Prostate gland (tissue), 2 donors: ENCODE data around the gene CADPS. TPM values are rescaled to one million over a fixed set of nuclear protein-coding genes. Genes with fewer than 3 reads are reported as not detected.

ENCODE experiments used
- DNase-seq: peaks from one replicate; pipeline ENCODE4 v3.0.0-alpha.2; 2019; ENCODE audit warnings: low spot score
- H3K27ac ChIP-seq, 2 donors: fragments of 200-600 bp; sonication (generic); 2 replicates each; pipeline ENCODE4 v1.5.1; 2017 to 2019
- H3K27me3 ChIP-seq: fragments of 200-600 bp; sonication (generic); replicated peaks from 2 replicates; pipeline ENCODE4 v1.5.1; 2019; ENCODE audit not compliant: insufficient read depth
- H3K36me3 ChIP-seq, 2 donors: fragments of 200-600 bp; sonication (generic); 1 replicate in 1 of 2; 2 replicates in 1 of 2; pipeline versions ENCODE4 v1.5.1 to v1.8.1; 2017 to 2019
- H3K4me1 ChIP-seq: fragments of 200-600 bp; sonication (generic); replicated peaks from 2 replicates; pipeline ENCODE4 v1.5.1; 2019
- H3K4me3 ChIP-seq, 2 donors: fragments of 200-600 bp; sonication (generic); 2 replicates each; pipeline ENCODE4 v1.5.1; 2017 to 2019
- H3K9me3 ChIP-seq: fragments of 200-600 bp; sonication (generic); 2 replicates; pipeline ENCODE4 v1.5.1; 2017
- POLR2A ChIP-seq: fragments of 450-650 bp; IDR thresholded peaks from one replicate; pipeline ENCODE4 v1.6.1; 2016; ENCODE audit warnings: antibody characterized with exemption, mild to moderate bottlenecking
- POLR2AphosphoS5 ChIP-seq: sonication (generic); formaldehyde crosslinking; IDR thresholded peaks from one replicate; pipeline ENCODE4 v1.6.1; 2017; ENCODE audit warnings: antibody characterized with exemption
- WGBS: methylation state at CpG from one replicate; pipeline ENCODE4 v1.1.5; 2018; 5-methylcytosine and 5-hydroxymethylcytosine counted together
- intact Hi-C: fragments of 100-400 bp; cut with DNase I; formaldehyde crosslinking; loops from one replicate; pipeline ENCODE4 v1.14.2; 2022
- total RNA-seq, 2 donors: library from RNA; depleted of rRNA; stranded (reverse); fragments of >200 nt; gene quantifications; one replicate each; pipeline ENCODE4 v1.1.0, GENCODE V29; 2016
- TF ChIP-seq, protein P1 (sequence below), 4 experiments: fragments of 200-600 bp in 2 of 4; fragments of 450-650 bp in 2 of 4; sonication (generic) in 2 of 4; IDR thresholded peaks; 1 replicate in 3 of 4; 2 replicates in 1 of 4; pipeline ENCODE4 v1.5.1; 2016 to 2019; ENCODE audit warnings: antibody characterized with exemption in 4 of 4, mild to moderate bottlenecking in 2 of 4, moderate library complexity in 2 of 4

CADPS gene
- total RNA-seq, 2 donors from 2014 or later = 4.0 to 7.7 TPM

DNA sequence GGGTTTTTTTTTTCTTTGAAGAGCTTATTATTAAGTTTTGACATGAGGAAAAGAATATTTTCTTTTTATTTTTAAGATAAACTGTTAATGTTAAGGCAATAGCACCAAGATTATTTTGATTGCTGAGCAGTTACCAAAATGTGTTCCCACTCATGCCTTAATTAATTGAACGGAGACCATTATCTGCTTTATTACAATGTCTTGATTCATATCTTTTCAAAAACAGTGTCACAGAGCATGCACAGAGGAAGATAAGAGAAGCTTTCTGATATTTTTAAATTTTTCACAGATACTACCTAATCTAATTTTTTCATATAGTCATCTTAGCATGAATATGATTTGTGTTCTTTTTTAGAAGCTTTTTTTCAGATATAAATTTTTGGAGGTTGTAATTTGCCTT lies 395.2 kb downstream of the CADPS start:
- Histone ChIP-seq H3K4me1 (no peaks in the 10 kb centered on the region), H3K4me3 (no peak overlapping the region), H3K36me3 (no peaks in the 10 kb centered on the region), H3K27me3 (no peaks in the 10 kb centered on the region), H3K9me3 (no peaks in the 10 kb centered on the region), H3K27ac (no peak overlapping the region)
- TF ChIP-seq POLR2AphosphoS5 (no peak), POLR2A (no peak)
- TF ChIP-seq, protein P1, sequence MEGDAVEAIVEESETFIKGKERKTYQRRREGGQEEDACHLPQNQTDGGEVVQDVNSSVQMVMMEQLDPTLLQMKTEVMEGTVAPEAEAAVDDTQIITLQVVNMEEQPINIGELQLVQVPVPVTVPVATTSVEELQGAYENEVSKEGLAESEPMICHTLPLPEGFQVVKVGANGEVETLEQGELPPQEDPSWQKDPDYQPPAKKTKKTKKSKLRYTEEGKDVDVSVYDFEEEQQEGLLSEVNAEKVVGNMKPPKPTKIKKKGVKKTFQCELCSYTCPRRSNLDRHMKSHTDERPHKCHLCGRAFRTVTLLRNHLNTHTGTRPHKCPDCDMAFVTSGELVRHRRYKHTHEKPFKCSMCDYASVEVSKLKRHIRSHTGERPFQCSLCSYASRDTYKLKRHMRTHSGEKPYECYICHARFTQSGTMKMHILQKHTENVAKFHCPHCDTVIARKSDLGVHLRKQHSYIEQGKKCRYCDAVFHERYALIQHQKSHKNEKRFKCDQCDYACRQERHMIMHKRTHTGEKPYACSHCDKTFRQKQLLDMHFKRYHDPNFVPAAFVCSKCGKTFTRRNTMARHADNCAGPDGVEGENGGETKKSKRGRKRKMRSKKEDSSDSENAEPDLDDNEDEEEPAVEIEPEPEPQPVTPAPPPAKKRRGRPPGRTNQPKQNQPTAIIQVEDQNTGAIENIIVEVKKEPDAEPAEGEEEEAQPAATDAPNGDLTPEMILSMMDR (IDR thresholded peaks at IDR 0.05) = no peak
- DNase-seq = no peak
- WGBS = 76% methylated on average over 1 of the region's 1 CpG
- intact Hi-C loops = no loop called here

DNA sequence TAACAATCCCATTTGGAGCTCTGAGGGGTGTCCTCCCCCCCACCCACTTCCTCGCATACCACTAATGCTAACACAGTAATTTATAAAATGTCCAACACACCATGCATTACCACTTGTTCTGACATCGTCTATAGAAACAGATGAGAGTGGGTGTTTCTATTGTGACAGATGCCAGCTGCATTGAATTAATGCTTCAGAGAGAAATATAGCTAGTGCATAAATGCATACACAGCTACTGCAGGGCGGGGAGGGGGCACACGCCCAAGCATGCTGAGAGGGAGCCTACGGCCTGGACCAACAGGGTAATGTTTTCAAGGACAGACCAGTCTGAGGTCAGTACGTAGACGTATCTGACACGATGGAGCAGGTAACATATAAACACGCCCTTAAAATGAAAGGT lies 395.9 kb downstream of the CADPS start:
- TF ChIP-seq POLR2A = no peak
- TF ChIP-seq, protein P1 (IDR thresholded peaks at IDR 0.05) = no peak
- TF ChIP-seq POLR2AphosphoS5 = no peak
- 68% methylated on average over 9 of the region's 9 CpGs for WGBS
- Histone ChIP-seq H3K27me3 (no peaks in the 10 kb centered on the region), H3K36me3 (no peaks in the 10 kb centered on the region), H3K27ac (no peak overlapping the region), H3K4me3 (no peak overlapping the region), H3K9me3 (no peaks in the 10 kb centered on the region), H3K4me1 (no peaks in the 10 kb centered on the region)
- intact Hi-C loops = no loop called here
- DNase-seq = no peak

DNA sequence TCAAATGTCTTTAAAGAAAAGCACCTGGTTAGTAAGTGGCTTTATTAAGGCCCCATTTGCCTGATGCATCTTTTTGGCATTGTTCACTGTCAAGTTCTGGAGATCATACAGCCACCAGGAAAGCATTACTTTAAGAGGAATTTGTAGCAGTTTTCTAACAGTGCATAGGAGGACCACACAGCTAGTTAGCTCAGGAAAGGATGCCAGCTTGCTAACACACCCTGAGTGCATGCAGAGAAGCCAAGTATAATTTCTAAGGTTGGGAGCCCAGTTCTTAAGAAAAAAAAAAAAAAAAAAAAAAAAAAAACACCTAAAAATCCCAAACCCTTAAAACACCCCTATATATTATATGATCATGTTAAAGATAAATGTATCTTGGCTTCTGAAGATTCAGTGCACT lies 399.9 kb downstream of the CADPS start:
- Histone ChIP-seq H3K4me1 (no peaks in the 10 kb centered on the region), H3K4me3 (no peak overlapping the region), H3K27me3 (no peaks in the 10 kb centered on the region), H3K9me3 (no peaks in the 10 kb centered on the region), H3K27ac (no peak overlapping the region), H3K36me3 (no peaks in the 10 kb centered on the region)
- intact Hi-C loops = no loop called here
- TF ChIP-seq, protein P1 (IDR thresholded peaks at IDR 0.05) = no peak
- TF ChIP-seq POLR2A (no peak), POLR2AphosphoS5 (no peak)
- no peak for DNase-seq

DNA sequence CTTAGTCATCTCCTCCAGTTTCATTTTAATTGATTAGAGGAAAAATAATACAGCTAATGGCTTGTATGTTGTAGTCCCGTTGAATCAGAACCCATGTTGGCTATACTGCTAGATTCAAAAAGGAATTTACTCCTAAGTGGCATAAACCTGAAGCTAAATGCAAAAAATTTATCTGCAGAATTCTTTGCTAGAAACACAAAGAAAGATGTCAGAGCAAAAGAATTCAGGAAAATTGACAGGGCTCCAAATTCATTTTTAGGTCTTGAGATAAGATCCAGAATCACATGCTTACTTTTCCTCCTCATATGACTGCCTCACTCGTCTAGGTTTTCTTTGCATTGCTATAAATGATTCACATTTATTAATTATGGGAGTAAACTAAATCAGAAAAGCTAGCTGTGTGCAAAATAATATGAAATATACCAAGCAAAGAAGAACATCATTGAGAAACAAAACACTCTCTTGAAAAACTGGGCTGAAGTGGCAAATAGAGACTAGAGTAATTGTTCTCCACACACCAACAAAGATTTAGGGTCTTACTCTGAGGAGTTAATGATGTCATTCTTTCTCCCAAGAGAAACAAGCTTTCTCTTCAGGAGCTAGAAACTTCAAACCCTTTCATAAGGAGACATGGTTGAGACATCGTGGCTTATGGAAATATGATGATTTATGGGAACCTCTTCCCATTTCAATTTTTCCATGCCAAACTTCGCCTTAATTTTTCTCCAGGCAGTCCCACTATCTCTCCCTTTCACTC lies 407.1 kb downstream of the CADPS start:
- H3K27ac ChIP-seq = no peak overlapping the region
- H3K4me3 ChIP-seq = no peak overlapping the region
- TF ChIP-seq, protein P1 (IDR thresholded peaks at IDR 0.05) = no peak
- no peak for TF ChIP-seq POLR2A
- H3K36me3 ChIP-seq = no peaks in the 10 kb centered on the region
- no peaks in the 10 kb centered on the region for H3K27me3 ChIP-seq
- intact Hi-C loops = no loop called here
- H3K9me3 ChIP-seq = no peaks in the 10 kb centered on the region
- H3K4me1 ChIP-seq = no peaks in the 10 kb centered on the region
- 59% methylated on average over 4 of the region's 4 CpGs for WGBS
- DNase-seq = no peak

DNA sequence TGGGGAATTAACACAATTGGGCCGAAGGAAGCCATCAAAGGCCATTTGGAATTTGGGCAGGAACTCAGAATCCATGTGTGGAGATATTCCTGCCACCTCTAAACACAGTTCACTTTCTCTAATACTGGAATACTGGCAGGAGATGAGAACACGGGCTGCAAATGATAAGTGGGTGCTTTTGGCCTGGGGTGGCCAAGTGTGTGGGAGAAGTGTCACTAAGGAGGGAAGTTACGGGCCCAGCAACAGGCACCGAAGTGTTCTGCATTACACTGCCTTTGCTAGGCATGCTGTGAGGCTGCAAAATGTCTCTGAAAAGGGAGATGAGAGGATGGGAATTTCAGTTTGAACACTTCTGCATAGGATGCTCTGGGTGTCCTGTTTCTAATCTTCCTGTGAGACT lies 412.4 kb downstream of the CADPS start:
- intact Hi-C loops = no loop called here
- H3K27ac ChIP-seq = no peak overlapping the region
- DNase-seq = no peak
- 88% methylated on average over 4 of the region's 4 CpGs for WGBS
- no peaks in the 10 kb centered on the region for H3K36me3 ChIP-seq
- no peak overlapping the region for H3K4me3 ChIP-seq
- TF ChIP-seq POLR2AphosphoS5 (no peak), POLR2A (no peak)
- TF ChIP-seq, protein P1 (IDR thresholded peaks at IDR 0.05) = no peak
- no peaks in the 10 kb centered on the region for H3K4me1 ChIP-seq
- H3K27me3 ChIP-seq = no peaks in the 10 kb centered on the region
- no peaks in the 10 kb centered on the region for H3K9me3 ChIP-seq
